H9 (cell line): Measurements from ENCODE around the gene TFF1. TPM values are rescaled to one million over a fixed set of nuclear protein-coding genes. Genes with fewer than 3 reads are reported as not detected.

Source experiments
- DNase-seq: peaks from one replicate; pipeline ENCODE4 v3.0.0-alpha.2; 2017
- H2AFZ ChIP-seq: one replicate; pipeline ENCODE4 v1.6.1; 2013; ENCODE audit warnings: mild to moderate bottlenecking, low read length, control low read depth, moderate library complexity
- H2AK5ac ChIP-seq: 2 replicates; pipeline ENCODE4 v1.6.1; 2013; ENCODE audit warnings: low read length, control low read depth, mixed read lengths; ENCODE audit not compliant: insufficient read length
- H2BK120ac ChIP-seq: one replicate; pipeline ENCODE4 v1.6.1; 2013; ENCODE audit warnings: low read depth, mild to moderate bottlenecking, low read length, control low read depth, inconsistent platforms; ENCODE audit not compliant: poor library complexity, severe bottlenecking
- H2BK12ac ChIP-seq: 2 replicates; pipeline ENCODE4 v1.6.1; 2013; ENCODE audit warnings: low read length, control low read depth, mixed read lengths, low read depth; ENCODE audit not compliant: insufficient read length
- H2BK15ac ChIP-seq: 2 replicates; pipeline ENCODE4 v1.6.1; 2013; ENCODE audit warnings: low read depth, low read length, control low read depth
- H2BK20ac ChIP-seq: one replicate; pipeline ENCODE4 v1.6.1; 2013; ENCODE audit warnings: low read depth, mild to moderate bottlenecking, low read length, control low read depth, inconsistent platforms; ENCODE audit not compliant: poor library complexity, severe bottlenecking
- H2BK5ac ChIP-seq: 2 replicates; pipeline ENCODE4 v1.6.1; 2013; ENCODE audit warnings: low read length, control low read depth, mixed read lengths; ENCODE audit not compliant: insufficient read length
- H3K14ac ChIP-seq: 2 replicates; pipeline ENCODE4 v1.6.1; 2013; ENCODE audit warnings: low read length, control low read depth; ENCODE audit not compliant: insufficient read depth
- H3K18ac ChIP-seq: 2 replicates; pipeline ENCODE4 v1.6.1; 2013; ENCODE audit warnings: low read depth, mild to moderate bottlenecking, mixed read lengths, low read length, control low read depth; ENCODE audit not compliant: insufficient read length
- H3K23ac ChIP-seq: 2 replicates; pipeline ENCODE4 v1.6.1; 2013; ENCODE audit warnings: low read length, control low read depth, mixed read lengths, low read depth; ENCODE audit not compliant: insufficient read length
- H3K23me2 ChIP-seq: 2 replicates; pipeline ENCODE4 v1.6.1; 2013; ENCODE audit warnings: low read depth, mild to moderate bottlenecking, mixed read lengths, low read length, control low read depth; ENCODE audit not compliant: insufficient read length, poor library complexity, severe bottlenecking
- H3K27ac ChIP-seq: 2 replicates; pipeline ENCODE4 v1.5.1; 2013; ENCODE audit warnings: low read length, control low read depth, mixed read lengths, low read depth; ENCODE audit not compliant: insufficient read length
- H3K27me3 ChIP-seq: 2 replicates; pipeline ENCODE4 v1.6.1; 2013; ENCODE audit warnings: low read length, control low read depth, inconsistent platforms; ENCODE audit not compliant: insufficient read depth
- H3K4ac ChIP-seq: 2 replicates; pipeline ENCODE4 v1.6.1; 2013; ENCODE audit warnings: low read depth, mild to moderate bottlenecking, control low read depth, inconsistent platforms, low read length, moderate library complexity
- H3K4me1 ChIP-seq: 2 replicates; pipeline ENCODE4 v1.6.1; 2013; ENCODE audit warnings: low read length, control low read depth, inconsistent platforms; ENCODE audit not compliant: insufficient read depth
- H3K4me2 ChIP-seq: 2 replicates; pipeline ENCODE4 v1.6.1; 2013; ENCODE audit warnings: low read length, control low read depth, mixed read lengths; ENCODE audit not compliant: insufficient read length, insufficient read depth
- H3K56ac ChIP-seq: 2 replicates; pipeline ENCODE4 v1.6.1; 2013; ENCODE audit warnings: low read depth, mild to moderate bottlenecking, mixed read lengths, low read length, control low read depth; ENCODE audit not compliant: insufficient read length
- H3K79me1 ChIP-seq: 2 replicates; pipeline ENCODE4 v1.6.1; 2013; ENCODE audit warnings: low read depth, mild to moderate bottlenecking, moderate library complexity, low read length, control low read depth, inconsistent platforms; ENCODE audit not compliant: insufficient read depth, poor library complexity, severe bottlenecking
- H3K79me2 ChIP-seq: 2 replicates; pipeline ENCODE4 v1.6.1; 2013; ENCODE audit warnings: low read length, control low read depth, inconsistent platforms; ENCODE audit not compliant: insufficient read depth
- H3K9ac ChIP-seq: 2 replicates; pipeline ENCODE4 v1.6.1; 2013; ENCODE audit warnings: low read length, control low read depth, mixed read lengths; ENCODE audit not compliant: insufficient read length; ENCODE audit errors: extremely low read depth
- H3K9me3 ChIP-seq: one replicate; pipeline ENCODE4 v1.6.1; 2013; ENCODE audit warnings: low read depth, low read length, inconsistent platforms; ENCODE audit not compliant: control insufficient read depth
- H3T11ph ChIP-seq: one replicate; pipeline ENCODE4 v1.6.1; 2013; ENCODE audit warnings: mild to moderate bottlenecking, low read length, control low read depth, inconsistent platforms
- H4K20me1 ChIP-seq: one replicate; pipeline ENCODE4 v1.6.1; 2013; ENCODE audit not compliant: control insufficient read depth, insufficient read length, insufficient read depth
- H4K5ac ChIP-seq: 2 replicates; pipeline ENCODE4 v1.6.1; 2013; ENCODE audit warnings: low read depth, mild to moderate bottlenecking, mixed read lengths, low read length, control low read depth; ENCODE audit not compliant: insufficient read length
- H4K8ac ChIP-seq: replicated peaks from 2 replicates; pipeline ENCODE4 v1.6.1; 2013; ENCODE audit warnings: low read length, control low read depth, mixed read lengths, low read depth; ENCODE audit not compliant: insufficient read length
- H4K91ac ChIP-seq: 2 replicates; pipeline ENCODE4 v1.6.1; 2013; ENCODE audit warnings: low read depth, mild to moderate bottlenecking, moderate library complexity, mixed read lengths, low read length, control low read depth; ENCODE audit not compliant: insufficient read length
- H3K27ac Mint-ChIP-seq, 3 experiments: 2 replicates in 2 of 3; 3 replicates in 1 of 3; pipeline ENCODE4 v1.8.0; 2020 to 2021; ENCODE audit warnings: mixed read lengths in 3 of 3, mild to moderate bottlenecking in 1 of 3, moderate library complexity in 1 of 3
- H3K27me3 Mint-ChIP-seq: 2 replicates; pipeline ENCODE4 v1.8.0; 2021; ENCODE audit warnings: low read depth, mild to moderate bottlenecking, moderate library complexity, mixed read lengths
- H3K36me3 Mint-ChIP-seq, 3 experiments: 2 replicates in 2 of 3; 3 replicates in 1 of 3; pipeline ENCODE4 v1.8.0; 2020 to 2021; ENCODE audit warnings: low read depth in 3 of 3, mixed read lengths in 3 of 3; ENCODE audit not compliant: insufficient read depth in 1 of 3
- H3K4me1 Mint-ChIP-seq, 2 experiments: 2 replicates each; pipeline ENCODE4 v1.8.0; 2020; ENCODE audit warnings: mixed read lengths in 2 of 2
- H3K4me3 Mint-ChIP-seq, 2 experiments: 2 replicates in 1 of 2; 3 replicates in 1 of 2; pipeline ENCODE4 v1.8.0; 2020 to 2021; ENCODE audit warnings: mild to moderate bottlenecking in 2 of 2, mixed read lengths in 2 of 2, moderate library complexity in 1 of 2
- H3K9me3 Mint-ChIP-seq, 2 experiments: 2 replicates in 1 of 2; 3 replicates in 1 of 2; pipeline ENCODE4 v1.8.0; 2020; ENCODE audit warnings: mild to moderate bottlenecking in 2 of 2, mixed read lengths in 2 of 2, moderate library complexity in 1 of 2
- WGBS: extraction: QIAGEN DNeasy Blood & Tissue Kit; methylation state at CpG from one replicate; pipeline ENCODE4 v1.1.7; 2013; ENCODE audit warnings: missing lambda C conversion rate, low lambda C conversion rate, mixed read lengths; ENCODE audit not compliant: insufficient read length; ENCODE audit errors: extremely low coverage; 5-methylcytosine and 5-hydroxymethylcytosine counted together
- total RNA-seq: library from RNA; stranded (reverse); gene quantifications from 2 replicates; pipeline ENCODE4 v1.2.1, GENCODE V29; 2021
- TF ChIP-seq, protein P1 (sequence below): fragments of 200-600 bp; sonication (generic); conservative IDR thresholded peaks from 3 replicates; pipeline ENCODE4 v1.8.0; 2021; ENCODE audit warnings: antibody characterized with exemption, mild to moderate bottlenecking

Gene TFF1
- total RNA-seq, 1 experiment from 2014 or later, result not detected

DNA sequence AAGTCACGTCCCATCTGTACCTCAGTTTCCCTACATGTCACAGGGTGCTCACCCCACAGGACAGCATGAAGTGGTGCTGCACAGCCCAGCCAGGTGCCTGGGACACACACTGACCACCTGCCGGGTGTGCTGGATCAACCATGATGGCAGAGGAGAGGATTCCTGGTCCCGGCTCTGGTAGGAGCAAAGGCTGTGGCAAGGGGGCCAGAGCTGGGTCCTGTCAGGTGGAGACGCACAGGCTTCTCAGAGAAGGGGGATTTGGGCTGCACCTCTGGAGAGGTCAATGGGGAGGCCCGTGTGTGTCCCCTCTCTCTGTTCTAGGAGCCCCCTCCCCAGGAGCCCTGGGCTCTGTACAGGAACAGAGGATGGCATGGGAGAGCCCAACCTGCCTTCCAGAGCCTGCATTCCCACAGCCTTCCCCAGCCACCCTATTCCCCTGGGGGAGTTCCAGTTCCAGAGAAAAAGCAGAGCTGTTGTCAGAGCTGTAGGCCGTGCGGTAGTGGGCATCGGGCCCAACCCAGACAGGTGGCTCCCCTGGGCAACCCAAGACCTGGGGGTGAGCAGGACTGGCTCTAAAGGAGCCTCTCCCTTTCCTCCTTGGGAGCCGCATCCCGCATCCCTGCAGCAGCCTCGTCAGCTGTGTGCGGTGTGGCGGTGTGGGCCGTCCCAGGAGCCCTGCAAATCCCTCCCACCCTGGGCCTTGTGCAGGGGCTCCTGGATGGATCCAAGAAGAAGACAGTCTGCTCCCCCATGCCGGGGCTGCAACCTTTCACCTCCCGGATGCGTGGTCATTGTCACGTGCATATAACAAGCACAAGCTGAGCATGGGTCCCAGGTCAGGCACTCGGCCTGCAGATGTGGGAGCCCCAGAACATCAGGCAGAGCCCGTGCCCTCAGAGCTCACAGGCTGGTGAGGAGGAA is 48.2 kb downstream of the TFF1 start:
- H3K4me1 ChIP-seq, result peaks cover 11% of the 10 kb centered on the region; the same call in 1 of the 2 replicates
- no peak overlapping the region for H2BK5ac ChIP-seq
- peaks cover 3% of the 10 kb centered on the region; the same call in 1 of the 2 replicates for H3K27me3 Mint-ChIP-seq
- no peaks in the 10 kb centered on the region for H3K9me3 ChIP-seq
- H4K20me1 ChIP-seq, result no peaks in the 10 kb centered on the region
- H3K14ac ChIP-seq, result peak overlapping the region; percentile 16; the same call in 1 of the 2 replicates
- no peak overlapping the region for H3K27ac ChIP-seq
- no peak overlapping the region for H3K4me2 ChIP-seq
- H3K79me2 ChIP-seq, result no peaks in the 10 kb centered on the region
- no peak overlapping the region for H3K23ac ChIP-seq
- no peak overlapping the region for H3K4ac ChIP-seq
- H2BK15ac ChIP-seq, result no peak overlapping the region
- no peak overlapping the region for H2AK5ac ChIP-seq
- H2BK12ac ChIP-seq, result no peak overlapping the region
- H3K18ac ChIP-seq, result no peak overlapping the region
- H2BK20ac ChIP-seq, result no peak overlapping the region
- H2BK120ac ChIP-seq, result no peak overlapping the region
- no peaks in the 10 kb centered on the region for H3K79me1 ChIP-seq
- no peak overlapping the region for H3T11ph ChIP-seq
- H3K27me3 ChIP-seq, result no peaks in the 10 kb centered on the region
- WGBS, result no CpG with 5 or more reads among the region's 20 CpGs
- H3K4me3 Mint-ChIP-seq, result no peak overlapping the region
- H3K4me1 Mint-ChIP-seq, result peaks cover 48 to 53% of the 10 kb centered on the region in 2 experiments
- no peak overlapping the region for H2AFZ ChIP-seq
- TF ChIP-seq, protein P1, sequence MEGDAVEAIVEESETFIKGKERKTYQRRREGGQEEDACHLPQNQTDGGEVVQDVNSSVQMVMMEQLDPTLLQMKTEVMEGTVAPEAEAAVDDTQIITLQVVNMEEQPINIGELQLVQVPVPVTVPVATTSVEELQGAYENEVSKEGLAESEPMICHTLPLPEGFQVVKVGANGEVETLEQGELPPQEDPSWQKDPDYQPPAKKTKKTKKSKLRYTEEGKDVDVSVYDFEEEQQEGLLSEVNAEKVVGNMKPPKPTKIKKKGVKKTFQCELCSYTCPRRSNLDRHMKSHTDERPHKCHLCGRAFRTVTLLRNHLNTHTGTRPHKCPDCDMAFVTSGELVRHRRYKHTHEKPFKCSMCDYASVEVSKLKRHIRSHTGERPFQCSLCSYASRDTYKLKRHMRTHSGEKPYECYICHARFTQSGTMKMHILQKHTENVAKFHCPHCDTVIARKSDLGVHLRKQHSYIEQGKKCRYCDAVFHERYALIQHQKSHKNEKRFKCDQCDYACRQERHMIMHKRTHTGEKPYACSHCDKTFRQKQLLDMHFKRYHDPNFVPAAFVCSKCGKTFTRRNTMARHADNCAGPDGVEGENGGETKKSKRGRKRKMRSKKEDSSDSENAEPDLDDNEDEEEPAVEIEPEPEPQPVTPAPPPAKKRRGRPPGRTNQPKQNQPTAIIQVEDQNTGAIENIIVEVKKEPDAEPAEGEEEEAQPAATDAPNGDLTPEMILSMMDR, result no peak
- no peak for DNase-seq
- no peak overlapping the region for H4K91ac ChIP-seq
- no peak overlapping the region for H3K56ac ChIP-seq
- H3K9me3 Mint-ChIP-seq, result no peaks in the 10 kb centered on the region
- H3K27ac Mint-ChIP-seq, result peak overlapping the region; percentile 20 to 49 (median 34); a peak in 1 of 7 replicates
- no peaks in the 10 kb centered on the region for H3K36me3 Mint-ChIP-seq
- H4K5ac ChIP-seq, result no peak overlapping the region
- no peak overlapping the region for H4K8ac ChIP-seq
- H3K23me2 ChIP-seq, result no peaks in the 10 kb centered on the region
- H3K9ac ChIP-seq, result no peak overlapping the region
